CD4-positive, alpha-beta T cell (primary cell): ENCODE measurements around the gene HPCAL1. TPM values are rescaled to one million over a fixed set of nuclear protein-coding genes. Genes with fewer than 3 reads are reported as not detected.

Experiments used
- ATAC-seq: fragments of 200-7000 bp; cut with Tn5 transposase; one replicate; pipeline ENCODE4 v1.10.0; 2022; ENCODE audit warnings: mild to moderate bottlenecking; ENCODE audit not compliant: poor library complexity
- CTCF ChIA-PET: fragments of 350-600 bp; sonication (Branson Sonifier 250); formaldehyde crosslinking; loops from one replicate; lab custom pipeline; 2021; ENCODE audit warnings: antibody characterized with exemption, inconsistent platforms; lab: Charles Lee
- POLR2A ChIA-PET: fragments of 350-600 bp; sonication (Branson Sonifier 250); formaldehyde crosslinking; loops from one replicate; lab custom pipeline; 2021; ENCODE audit warnings: antibody characterized with exemption, inconsistent platforms; lab: Charles Lee
- DNase-seq, 14 experiments: peaks; one replicate each; pipeline ENCODE4 v3.0.0-alpha.2; 2013 to 2020; ENCODE audit warnings: mixed read lengths in 2 of 14
- H3K27ac ChIP-seq, 2 donors: one replicate each; pipeline versions ENCODE4 v1.5.1 to v1.7.0; 2013; ENCODE audit warnings: low read length in 2 of 2, low read depth in 1 of 2, mild to moderate bottlenecking in 1 of 2
- H3K27me3 ChIP-seq, 2 experiments: 1 replicate in 1 of 2; 2 replicates in 1 of 2; pipeline versions ENCODE4 v1.6.1 to v1.7.0; 2013; ENCODE audit warnings: low read length in 2 of 2, control low read depth in 1 of 2, mild to moderate bottlenecking in 1 of 2, moderate library complexity in 1 of 2; ENCODE audit not compliant: insufficient read depth in 2 of 2, control insufficient read depth in 1 of 2
- H3K36me3 ChIP-seq: one replicate; pipeline ENCODE4 v1.6.1; 2013; ENCODE audit warnings: low read length, control low read depth; ENCODE audit not compliant: insufficient read depth
- H3K4me1 ChIP-seq: one replicate; pipeline ENCODE4 v1.6.1; 2013; ENCODE audit warnings: low read length, control low read depth; ENCODE audit not compliant: insufficient read depth
- H3K4me3 ChIP-seq: one replicate; pipeline ENCODE4 v1.5.1; 2013; ENCODE audit warnings: mild to moderate bottlenecking, low read length, moderate library complexity
- H3K9me3 ChIP-seq, 2 experiments: 1 replicate in 1 of 2; 2 replicates in 1 of 2; pipeline versions ENCODE4 v1.6.1 to v1.7.0; 2013; ENCODE audit warnings: low read length in 2 of 2, mild to moderate bottlenecking in 2 of 2, control low read depth in 1 of 2, moderate library complexity in 1 of 2; ENCODE audit not compliant: control insufficient read depth in 1 of 2, insufficient read depth in 1 of 2
- H3K27ac Mint-ChIP-seq: one replicate; pipeline ENCODE4 v1.8.0; 2020; ENCODE audit warnings: mixed read lengths
- H3K27me3 Mint-ChIP-seq: one replicate; pipeline ENCODE4 v1.8.0; 2021; ENCODE audit warnings: mixed read lengths
- H3K36me3 Mint-ChIP-seq: one replicate; pipeline ENCODE4 v1.8.0; 2021; ENCODE audit warnings: low read depth, mixed read lengths
- H3K4me1 Mint-ChIP-seq: one replicate; pipeline ENCODE4 v1.8.0; 2021; ENCODE audit warnings: low read depth, mixed read lengths
- H3K4me3 Mint-ChIP-seq: one replicate; pipeline ENCODE4 v1.8.0; 2020; ENCODE audit warnings: mild to moderate bottlenecking, mixed read lengths
- H3K9me3 Mint-ChIP-seq: one replicate; pipeline ENCODE4 v1.8.0; 2020; ENCODE audit warnings: mixed read lengths
- intact Hi-C, 2 experiments: fragments of 100-400 bp; cut with DNase I in 1 of 2; cut with micrococcal nuclease in 1 of 2; formaldehyde crosslinking; loops; one replicate each; pipeline versions ENCODE4 v1.15.1 to v1.9.0; 2023 to 2025; cut with DNase I, micrococcal nuclease
- total RNA-seq, 174 experiments: library from RNA in 2 of 174; stranded (reverse) in 2 of 174; gene quantifications; one replicate each; pipeline ENCODE4 v1.2.3 and lab custom pipeline; 2021 to 2026
- TF ChIP-seq, protein P1 (sequence below): fragments of 200-600 bp; IDR thresholded peaks from one replicate; pipeline ENCODE4 v1.8.0; 2022; ENCODE audit warnings: antibody characterized with exemption, mild to moderate bottlenecking

HPCAL1 gene
- total RNA-seq, 2 experiments from 2014 or later, result 24.9 to 27.9 TPM

DNA sequence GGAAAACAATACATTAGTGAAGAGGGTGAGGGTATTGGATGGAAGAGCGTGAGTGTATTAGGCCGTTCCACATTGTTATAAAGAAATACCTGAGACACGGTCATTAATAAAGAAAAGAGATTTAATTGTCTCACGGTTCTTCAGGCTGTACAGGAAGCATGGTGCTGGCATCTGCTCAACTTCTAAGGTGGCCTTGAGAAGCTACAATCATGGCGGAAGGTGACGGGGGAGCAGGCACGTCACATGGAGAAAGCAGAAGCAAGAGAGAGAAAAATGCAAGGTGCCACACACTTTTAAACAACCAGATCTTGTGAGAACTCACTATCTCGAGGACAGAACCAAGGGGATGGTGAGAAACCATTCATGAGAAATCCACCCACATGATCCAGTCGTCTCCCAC lies 18.2 kb downstream of the HPCAL1 start:
- ATAC-seq, result no peak
- TF ChIP-seq, protein P1, sequence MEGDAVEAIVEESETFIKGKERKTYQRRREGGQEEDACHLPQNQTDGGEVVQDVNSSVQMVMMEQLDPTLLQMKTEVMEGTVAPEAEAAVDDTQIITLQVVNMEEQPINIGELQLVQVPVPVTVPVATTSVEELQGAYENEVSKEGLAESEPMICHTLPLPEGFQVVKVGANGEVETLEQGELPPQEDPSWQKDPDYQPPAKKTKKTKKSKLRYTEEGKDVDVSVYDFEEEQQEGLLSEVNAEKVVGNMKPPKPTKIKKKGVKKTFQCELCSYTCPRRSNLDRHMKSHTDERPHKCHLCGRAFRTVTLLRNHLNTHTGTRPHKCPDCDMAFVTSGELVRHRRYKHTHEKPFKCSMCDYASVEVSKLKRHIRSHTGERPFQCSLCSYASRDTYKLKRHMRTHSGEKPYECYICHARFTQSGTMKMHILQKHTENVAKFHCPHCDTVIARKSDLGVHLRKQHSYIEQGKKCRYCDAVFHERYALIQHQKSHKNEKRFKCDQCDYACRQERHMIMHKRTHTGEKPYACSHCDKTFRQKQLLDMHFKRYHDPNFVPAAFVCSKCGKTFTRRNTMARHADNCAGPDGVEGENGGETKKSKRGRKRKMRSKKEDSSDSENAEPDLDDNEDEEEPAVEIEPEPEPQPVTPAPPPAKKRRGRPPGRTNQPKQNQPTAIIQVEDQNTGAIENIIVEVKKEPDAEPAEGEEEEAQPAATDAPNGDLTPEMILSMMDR, result no peak
- H3K27me3 ChIP-seq, result no peaks in the 10 kb centered on the region
- ChIA-PET POLR2A (no interaction called here), CTCF (no interaction called here)
- Mint-ChIP-seq H3K4me3 (no peak overlapping the region), H3K4me1 (peaks cover 81% of the 10 kb centered on the region), H3K27me3 (no peaks in the 10 kb centered on the region), H3K36me3 (peaks cover 19% of the 10 kb centered on the region), H3K9me3 (no peaks in the 10 kb centered on the region), H3K27ac (peak overlapping the region; percentile 75)
- H3K4me1 ChIP-seq, result peaks cover 36% of the 10 kb centered on the region
- peaks cover 7% of the 10 kb centered on the region for H3K36me3 ChIP-seq
- no peak for DNase-seq
- no peak overlapping the region for H3K4me3 ChIP-seq
- intact Hi-C loops, result no loop called here
- H3K27ac ChIP-seq, result no peak overlapping the region
- no peaks in the 10 kb centered on the region for H3K9me3 ChIP-seq

GRCh38 chr2:10321622-10322021 lies 18.9 kb downstream of the HPCAL1 start:
- H3K27ac Mint-ChIP-seq, result peak overlapping the region; percentile 75

DNA sequence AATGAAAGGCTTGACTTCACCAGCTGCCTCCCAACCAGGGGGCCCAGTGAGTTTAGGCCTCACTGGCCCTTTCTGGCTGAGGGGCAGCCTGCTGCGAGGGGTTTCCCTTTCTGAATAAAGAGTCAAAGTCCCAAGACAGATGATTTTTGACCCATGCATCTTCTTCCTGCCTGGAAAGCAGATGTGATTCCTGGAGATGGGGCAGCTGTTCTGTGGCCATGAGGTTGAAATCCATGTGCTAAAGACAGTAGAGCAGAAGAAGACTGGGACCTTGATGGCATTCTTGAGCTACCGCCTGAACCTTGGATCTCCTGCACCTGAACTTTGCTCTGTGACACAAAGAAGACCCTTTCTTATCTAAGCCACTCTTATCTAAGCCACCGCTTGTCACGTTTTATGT lies 19.8 kb downstream of the HPCAL1 start:
- DNase-seq, result no peak
- H3K27me3 ChIP-seq, result no peaks in the 10 kb centered on the region
- Mint-ChIP-seq H3K27me3 (no peaks in the 10 kb centered on the region), H3K27ac (peak overlapping the region; percentile 58), H3K36me3 (peaks cover 14% of the 10 kb centered on the region), H3K4me1 (peaks cover 83% of the 10 kb centered on the region), H3K9me3 (no peaks in the 10 kb centered on the region), H3K4me3 (no peak overlapping the region)
- ATAC-seq, result no peak
- ChIA-PET POLR2A (no interaction called here), CTCF (no interaction called here)
- no peak overlapping the region for H3K27ac ChIP-seq
- intact Hi-C loops, result no loop called here
- TF ChIP-seq, protein P1, result no peak
- no peaks in the 10 kb centered on the region for H3K9me3 ChIP-seq
- peaks cover 9% of the 10 kb centered on the region for H3K36me3 ChIP-seq
- H3K4me1 ChIP-seq, result peaks cover 43% of the 10 kb centered on the region
- H3K4me3 ChIP-seq, result no peak overlapping the region

More at GRCh38 chr2:10321622-10322021, 18.9 kb downstream of the HPCAL1 start:
- Histone ChIP-seq H3K27me3 (no peaks in the 10 kb centered on the region), H3K4me3 (no peak overlapping the region), H3K27ac (no peak overlapping the region), H3K36me3 (peaks cover 7% of the 10 kb centered on the region), H3K4me1 (peaks cover 36% of the 10 kb centered on the region), H3K9me3 (no peaks in the 10 kb centered on the region)
- Mint-ChIP-seq H3K27me3 (no peaks in the 10 kb centered on the region), H3K36me3 (peaks cover 14% of the 10 kb centered on the region), H3K9me3 (no peaks in the 10 kb centered on the region), H3K4me1 (peaks cover 81% of the 10 kb centered on the region), H3K4me3 (no peak overlapping the region)
- CTCF ChIA-PET, result no interaction called here
- POLR2A ChIA-PET, result no interaction called here
- intact Hi-C loops, result no loop called here
- ATAC-seq (no peak), DNase-seq (no peak)
- TF ChIP-seq, protein P1, result no peak
